Activated CD4-positive, alpha-beta T cell treated with anti-CD3 and anti-CD28 coated beads for 4 hours (primary cell): ENCODE results near the gene OR8H2.
"Not testable (repeated sequence)": the region's sequence is repeated elsewhere in the genome, so short reads cannot be mapped to it uniquely, and the experiment has no call there.

ENCODE experiments used
- DNase-seq, 2 donors: peaks; one replicate each; pipeline ENCODE4 v3.0.0-alpha.2; 2020

The OR8H2 gene, protein sequence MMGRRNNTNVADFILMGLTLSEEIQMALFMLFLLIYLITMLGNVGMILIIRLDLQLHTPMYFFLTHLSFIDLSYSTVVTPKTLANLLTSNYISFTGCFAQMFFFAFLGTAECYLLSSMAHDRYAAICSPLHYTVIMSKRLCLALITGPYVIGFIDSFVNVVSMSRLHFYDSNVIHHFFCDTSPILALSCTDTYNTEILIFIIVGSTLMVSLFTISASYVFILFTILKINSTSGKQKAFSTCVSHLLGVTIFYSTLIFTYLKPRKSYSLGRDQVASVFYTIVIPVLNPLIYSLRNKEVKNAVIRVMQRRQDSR

GRCh38 chr11:56103210-56103737 lies at the start of gene OR8H2:
TSS of gene OR8H2 (plus strand) at chr11:56103687. CDS start at chr11:56105043, 1,356 bp downstream.
- DNase-seq, result no peak

DNA sequence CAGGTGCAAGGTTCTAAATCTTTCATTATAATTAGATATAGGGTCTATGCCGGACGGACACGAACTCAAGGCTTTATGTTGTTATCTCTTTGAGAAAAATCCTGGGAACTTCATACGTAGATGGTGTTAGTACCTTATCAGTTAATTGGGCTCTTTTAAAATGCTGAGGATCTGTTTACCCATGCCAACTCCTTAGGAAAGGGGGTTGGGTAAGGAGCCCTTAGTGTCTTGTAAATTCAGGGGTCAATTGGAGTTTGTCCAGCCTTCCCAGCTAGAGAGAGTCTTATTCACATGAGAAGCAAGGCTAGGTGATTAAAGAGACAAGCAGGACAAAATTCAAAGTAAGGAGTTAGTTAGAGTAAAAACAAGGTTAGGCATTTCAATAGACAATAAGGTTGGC lies 47.1 kb upstream of the OR8H2 start:
- DNase-seq, result not testable (repeated sequence)

DNA sequence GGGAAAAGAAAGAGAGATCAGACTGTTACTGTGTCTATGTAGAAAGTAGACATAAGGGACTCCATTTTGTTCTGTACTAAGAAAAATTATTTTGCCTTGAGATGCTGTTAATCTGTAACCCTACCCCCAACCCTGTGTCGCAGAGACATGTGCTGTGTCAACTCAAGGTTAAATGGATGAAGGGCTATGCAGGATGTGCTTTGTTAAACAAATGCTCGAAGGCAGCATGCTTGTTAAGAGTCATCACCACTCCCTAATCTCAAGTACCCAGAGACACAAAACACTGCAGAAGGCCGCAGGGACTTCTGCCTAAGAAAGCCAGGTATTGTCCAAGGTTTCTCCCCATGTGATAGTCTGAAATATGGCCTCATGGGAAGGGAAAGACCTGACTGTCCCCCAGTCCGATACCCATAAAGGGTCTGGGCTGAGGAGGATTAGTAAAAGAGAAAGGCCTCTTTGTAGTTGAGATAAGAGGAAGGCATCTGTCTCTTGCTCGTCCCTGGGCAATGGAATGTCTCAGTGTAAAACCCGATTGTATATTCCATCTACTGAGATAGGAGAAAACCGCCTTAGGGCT lies 45.7 kb upstream of the OR8H2 start:
- not testable (repeated sequence) for DNase-seq

DNA sequence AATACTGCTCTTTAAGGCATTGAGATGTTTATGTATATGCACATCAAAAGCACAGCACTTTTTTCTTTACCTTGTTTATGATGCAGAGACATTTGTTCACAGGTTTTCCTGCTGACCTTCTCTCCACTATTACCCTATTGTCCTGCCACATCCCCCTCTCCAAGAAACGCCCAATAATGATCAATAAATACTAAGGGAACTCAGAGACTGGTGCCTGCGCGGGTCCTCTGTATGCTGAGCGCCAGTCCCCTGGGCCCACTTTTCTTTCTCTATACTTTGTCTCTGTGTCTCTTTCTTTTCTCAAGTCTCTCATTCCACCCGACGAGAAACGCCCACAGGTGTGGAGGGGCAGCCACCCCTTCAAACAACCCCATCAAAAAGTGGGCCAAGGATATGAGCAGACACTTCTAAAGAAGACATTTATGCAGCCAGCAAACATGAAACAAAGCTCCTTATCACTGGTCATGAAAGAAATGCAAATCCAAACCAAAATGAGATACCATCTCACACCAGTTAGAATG lies 45.2 kb upstream of the OR8H2 start:
- not testable (repeated sequence) for DNase-seq

DNA sequence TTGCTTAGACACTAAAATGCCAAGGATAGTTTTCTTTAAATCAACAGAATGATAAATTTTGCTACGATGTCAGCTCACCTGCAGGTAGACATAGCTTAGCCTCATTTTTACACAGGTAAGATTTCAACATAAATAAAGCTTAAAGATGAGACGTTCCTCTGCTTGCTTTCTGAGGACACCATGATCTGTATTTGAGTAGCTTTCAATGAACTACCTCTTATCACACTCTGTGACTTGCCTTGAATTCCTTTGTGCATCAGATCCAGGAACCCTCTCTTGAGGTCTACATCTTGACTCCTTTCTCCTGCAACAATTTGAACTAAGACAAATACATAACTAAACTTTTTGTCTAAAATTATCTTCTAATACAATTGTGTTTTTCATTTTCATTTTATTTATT lies 36.5 kb upstream of the OR8H2 start:
- DNase-seq, result no peak

DNA sequence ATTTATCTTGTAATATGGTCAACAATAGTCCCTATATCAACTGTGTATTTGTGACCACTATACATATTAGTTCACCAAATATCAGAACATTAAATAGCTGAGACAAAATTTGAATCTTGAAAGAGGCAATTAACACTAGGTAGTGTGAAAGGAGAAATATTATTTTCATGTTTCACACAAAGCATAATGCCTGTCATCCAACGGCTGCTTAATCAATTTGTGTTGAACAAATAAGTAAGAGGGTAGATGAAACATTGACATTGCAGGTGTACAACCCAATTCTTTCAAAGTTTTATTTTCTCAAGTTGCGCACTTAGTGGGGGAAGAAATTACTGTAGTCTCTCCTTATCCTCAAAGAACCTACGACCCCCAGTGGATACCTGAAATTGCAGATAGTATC lies 13.8 kb upstream of the OR8H2 start:
- no peak for DNase-seq

DNA sequence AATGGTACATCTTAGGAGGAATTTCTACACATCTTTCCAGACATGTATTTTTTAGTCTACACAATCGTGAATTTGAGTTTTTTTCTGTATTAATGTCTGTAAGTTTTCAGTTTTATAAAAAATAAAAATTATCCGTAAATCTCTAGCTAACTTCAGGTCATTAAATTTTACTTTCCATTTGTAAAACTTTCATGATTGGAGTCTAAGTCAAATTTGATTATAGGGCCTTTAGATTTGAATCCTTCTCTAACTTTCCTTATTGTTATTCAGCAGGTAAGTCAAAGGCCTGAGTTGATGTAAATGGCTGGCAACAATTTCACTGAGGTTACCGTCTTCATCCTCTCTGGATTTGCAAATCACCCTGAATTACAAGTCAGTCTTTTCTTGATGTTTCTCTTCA lies 10.5 kb upstream of the OR8H2 start, which contains the start of gene OR8I2:
OR8I2 (plus strand) TSS at position 301 of the 400 bp plus-strand sequence; CDS start at position 301, 0 bp downstream.
- DNase-seq, result no peak

- DNase-seq, result no peak
These were observed 18.6 kb downstream of the OR8H2 start, which contains the start of gene OR8H3 for GRCh38 chr11:56122073-56122472. TSS of gene OR8H3 (plus strand) at chr11:56122373. CDS start at chr11:56122373, 0 bp downstream.

DNA sequence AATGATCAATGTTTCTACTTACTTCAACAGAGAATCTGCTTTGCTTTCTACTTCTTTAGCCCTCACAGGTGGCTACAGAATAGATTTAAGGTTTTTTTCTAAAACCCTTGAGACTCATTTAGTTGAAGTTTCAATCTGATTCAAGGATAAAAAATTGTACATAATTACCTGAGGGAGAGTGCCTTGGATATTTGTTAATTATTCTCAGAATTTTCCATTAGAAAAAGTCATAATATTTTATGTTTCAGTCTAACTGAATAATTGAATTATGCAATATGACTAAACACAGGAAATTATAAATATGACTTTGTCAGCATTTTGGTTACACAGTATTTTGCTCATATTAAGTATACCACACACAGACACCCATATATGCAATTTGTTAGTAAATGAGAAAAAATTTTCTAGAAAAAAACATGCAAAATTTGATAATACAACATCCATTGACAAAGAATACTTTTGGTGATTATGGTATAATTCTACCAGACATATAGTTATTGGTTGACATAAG lies 36.7 kb downstream of the OR8H2 start, which contains the start of gene OR8J3:
OR8J3 (minus strand) TSS at position 51 of the 511 bp plus-strand sequence. CDS start 2,483 bp downstream, outside the sequence.
- DNase-seq, result no peak

DNA sequence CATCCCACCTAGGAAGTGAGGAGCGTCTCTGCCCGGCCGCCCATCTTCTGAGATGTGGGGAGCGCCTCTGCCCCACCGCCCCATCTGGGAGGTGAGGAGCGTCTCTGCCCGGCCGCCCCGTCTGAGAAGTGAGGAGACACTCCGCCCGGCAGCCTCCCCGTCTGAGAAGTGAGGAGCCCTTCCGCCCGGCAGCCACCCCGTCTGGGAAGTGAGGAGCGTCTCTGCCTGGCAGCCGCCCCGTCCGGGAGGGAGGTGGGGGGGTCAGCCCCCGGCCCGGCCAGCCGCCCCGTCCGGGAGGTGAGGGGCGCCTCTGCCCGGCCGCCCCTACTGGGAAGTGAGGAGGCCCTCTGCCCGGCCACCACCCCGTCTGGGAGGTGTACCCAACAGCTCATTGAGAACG lies 40.2 kb downstream of the OR8H2 start:
- not testable (repeated sequence) for DNase-seq

DNA sequence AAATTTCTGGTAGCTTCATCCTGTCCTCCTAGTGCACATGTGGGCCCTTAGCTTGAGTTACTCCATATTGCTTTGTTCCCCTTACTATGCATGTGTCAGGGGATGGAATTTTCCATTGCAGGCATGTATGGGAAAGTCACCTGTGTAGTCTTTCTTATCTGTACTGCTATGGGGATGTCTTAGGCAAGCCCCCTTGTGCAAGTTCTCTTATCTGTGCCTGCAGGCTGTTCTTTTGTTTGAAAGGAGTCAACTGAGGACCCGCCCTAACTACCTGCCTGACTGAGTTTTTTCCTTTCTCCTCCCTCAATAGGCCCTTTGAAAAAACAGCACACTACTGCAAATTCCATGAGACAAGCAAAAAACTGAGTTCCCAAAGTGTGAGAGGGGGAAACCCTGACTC lies 47.9 kb downstream of the OR8H2 start:
- DNase-seq, result no peak

DNA sequence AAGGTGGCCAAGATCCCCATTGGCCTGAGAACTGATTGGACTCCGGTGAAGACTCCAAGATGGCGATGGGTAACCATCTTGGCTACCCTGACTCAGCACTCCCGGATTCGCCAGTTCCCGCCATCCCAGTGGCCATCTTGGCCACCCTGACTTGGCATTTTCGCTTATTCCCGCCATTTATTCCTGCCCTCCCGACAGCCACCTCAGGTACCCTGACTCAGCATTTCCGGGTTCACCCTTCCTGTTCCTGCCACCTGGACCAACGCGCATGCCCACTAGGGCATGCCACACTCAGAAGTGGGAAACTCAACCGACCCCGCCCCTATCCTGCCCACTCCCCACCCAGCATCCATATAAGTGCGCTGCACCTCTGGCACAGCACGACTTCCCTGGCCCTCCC lies 48.8 kb downstream of the OR8H2 start:
- DNase-seq, result no peak
